T47D (cell line): Measurements from ENCODE around the gene BAG2.

Experiments used
- DNase-seq, 2 experiments: peaks; one replicate each; pipeline versions ENCODE4 v3.0.0 to v3.0.0-alpha.2; 2011 to 2012; ENCODE audit warnings: low read depth in 1 of 2, low spot score in 1 of 2
- JUND ChIP-seq: IDR thresholded peaks from 2 replicates; pipeline ENCODE4 v1.6.1; 2012; ENCODE audit warnings: low read depth
- in situ Hi-C: cut with HindIII; loops from 2 replicates; pipeline ENCODE4 v1.10.0; 2016; ENCODE audit warnings: low sequenced_read_pairs, low pct_unique_long_range_greater_than_20kb

BAG2 gene

GRCh38 chr6:57193177-57193576, 21.1 kb downstream of the BAG2 start:
- in situ Hi-C loops, result no loop called here
- no peak for TF ChIP-seq JUND
- DNase-seq, result no peak

GRCh38 chr6:57195457-57195856, 23.3 kb downstream of the BAG2 start:
- TF ChIP-seq JUND, result no peak
- in situ Hi-C loops, result no loop called here

GRCh38 chr6:57198926-57199636, 27.0 kb downstream of the BAG2 start:
- in situ Hi-C loops, result no loop called here
- TF ChIP-seq JUND, result no peak
- peak in 1 of 2 experiments; percentile 47 for DNase-seq

More at GRCh38 chr6:57195457-57195856, 23.3 kb downstream of the BAG2 start:
- DNase-seq, result no peak

- in situ Hi-C loops, result no loop called here
- no peak for TF ChIP-seq JUND
- no peak for DNase-seq
Measured at GRCh38 chr6:57201718-57202117, 29.6 kb downstream of the BAG2 start.

- no peak for TF ChIP-seq JUND
- in situ Hi-C loops, result no loop called here
- no peak for DNase-seq
Measured at GRCh38 chr6:57205550-57206328, 33.6 kb downstream of the BAG2 start.

GRCh38 chr6:57207141-57207540, 35.0 kb downstream of the BAG2 start:
- no peak for TF ChIP-seq JUND
- in situ Hi-C loops, result no loop called here
- DNase-seq, result no peak

GRCh38 chr6:57207872-57208271, 35.7 kb downstream of the BAG2 start:
- no peak for TF ChIP-seq JUND
- in situ Hi-C loops, result no loop called here
- no peak for DNase-seq

GRCh38 chr6:57209030-57209429, 36.9 kb downstream of the BAG2 start:
- in situ Hi-C loops, result no loop called here
- TF ChIP-seq JUND, result no peak
- no peak for DNase-seq

GRCh38 chr6:57210060-57210459, 37.9 kb downstream of the BAG2 start:
- no peak for DNase-seq
- TF ChIP-seq JUND, result no peak
- in situ Hi-C loops, result no loop called here

GRCh38 chr6:57215260-57215659, 43.1 kb downstream of the BAG2 start:
- in situ Hi-C loops, result no loop called here
- no peak for TF ChIP-seq JUND
- no peak for DNase-seq

- TF ChIP-seq JUND, result no peak
- peak in 1 of 2 experiments; percentile 7 for DNase-seq
- in situ Hi-C loops, result no loop called here
Measured at GRCh38 chr6:57216235-57217101, 44.3 kb downstream of the BAG2 start.

GRCh38 chr6:57217270-57217669, 45.1 kb downstream of the BAG2 start:
- TF ChIP-seq JUND, result no peak
- in situ Hi-C loops, result no loop called here
- DNase-seq, result no peak

GRCh38 chr6:57220083-57220703, 48.1 kb downstream of the BAG2 start:
- no peak for DNase-seq
- TF ChIP-seq JUND, result no peak
- in situ Hi-C loops, result no loop called here
